ENCODE results near the gene FBXO3. TPM values are rescaled to one million over a fixed set of nuclear protein-coding genes. Genes with fewer than 3 reads are reported as not detected.

FBXO3 gene
- total and polyA plus RNA-seq, 9 of the 15 experiments (the other 6 are each of a cell fraction or from before 2014, with no cell fraction given) = 11.6 to 59.3 (median 29.2) TPM

DNA sequence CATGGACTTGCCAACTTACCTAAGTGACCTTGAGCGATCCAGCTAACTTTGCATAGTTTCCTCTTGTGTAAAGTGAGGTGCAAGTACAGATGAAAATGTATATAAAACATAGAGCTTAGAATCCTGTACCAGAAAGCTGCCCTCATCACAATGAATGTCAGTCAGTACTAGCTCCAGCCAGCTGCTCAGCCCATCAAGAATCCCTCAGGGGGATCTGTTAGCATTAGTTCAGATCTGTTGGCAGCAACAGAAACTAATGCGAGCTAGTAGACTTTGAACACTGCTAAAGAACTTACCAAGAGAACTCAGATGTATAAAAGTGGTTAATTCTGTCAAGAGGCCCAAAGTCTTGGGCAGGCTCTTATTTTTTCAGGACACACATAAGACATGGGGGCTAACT, 67.4 kb downstream of the FBXO3 start:
- H3K9me3 ChIP-seq (replicated peaks; ENCODE audit: control insufficient read depth, insufficient read depth, low read depth, low read length) = no peaks in the 10 kb centered on the region
- peaks cover 61% of the 10 kb centered on the region for H3K36me3 ChIP-seq (ENCODE audit: control insufficient read depth, insufficient read depth, low read length)
- in situ Hi-C loops (cut with MboI) (no loop called here), intact Hi-C loops (cut with micrococcal nuclease) (no loop called here)
- no peak for DNase-seq (ENCODE audit: extremely low read depth in 1 of 4, low spot score in 3 of 4)
- H3K4me1 ChIP-seq (replicated peaks in 1 of 2; ENCODE audit: control insufficient read depth in 2 of 2, insufficient read depth in 2 of 2, low read length in 2 of 2) = peaks cover 0 to 2% of the 10 kb centered on the region in 2 experiments; a peak in 2 of 5 replicates
- H3K9me1 ChIP-seq (ENCODE audit: control insufficient read depth, insufficient read depth, low read length) = no peaks in the 10 kb centered on the region
- FAIRE-seq = no peak
- ATAC-seq = no peak
- no TSS peak for BruUV-seq (replicated peaks)
- POLR2A ChIA-PET = interaction anchor here (0.6 to 1.3 kb wide), 4 partner anchors 9 to 195 kb away, joined by 3 to 5 read pairs (median 3); no protein-coding TSS in a partner anchor
- H3K9ac ChIP-seq (ENCODE audit: insufficient read depth in 1 of 2, low read depth in 2 of 2, low read length in 2 of 2) = no peak overlapping the region
- H3K79me2 ChIP-seq (ENCODE audit: control insufficient read depth, insufficient read depth, low read length) = no peaks in the 10 kb centered on the region
- CTCF ChIA-PET (ENCODE audit: low intra/inter-chr PET ratio) = no interaction called here
- TF ChIP-seq ZKSCAN3 (CRISPR knock-in tag; IDR thresholded peaks at IDR 0.05) (no peak), SMARCA5 (IDR thresholded peaks at IDR 0.05) (no peak), FOXA1 (IDR thresholded peaks at IDR 0.05; ENCODE audit: borderline replicate concordance) (no peak), KAT7 (CRISPR knock-in tag; IDR thresholded peaks at IDR 0.05; ENCODE audit: borderline replicate concordance) (no peak), PHF21A (IDR thresholded peaks at IDR 0.05; ENCODE audit: borderline replicate concordance, low read depth) (no peak), SUPT5H (IDR thresholded peaks at IDR 0.05) (no peak)
- TF ChIP-seq, protein P1, sequence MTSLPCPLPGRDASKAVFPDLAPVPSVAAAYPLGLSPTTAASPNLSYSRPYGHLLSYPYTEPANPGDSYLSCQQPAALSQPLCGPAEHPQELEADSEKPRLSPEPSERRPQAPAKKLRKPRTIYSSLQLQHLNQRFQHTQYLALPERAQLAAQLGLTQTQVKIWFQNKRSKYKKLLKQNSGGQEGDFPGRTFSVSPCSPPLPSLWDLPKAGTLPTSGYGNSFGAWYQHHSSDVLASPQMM (CRISPR knock-in tag; IDR thresholded peaks at IDR 0.05) = no peak
- TF ChIP-seq, protein P2, sequence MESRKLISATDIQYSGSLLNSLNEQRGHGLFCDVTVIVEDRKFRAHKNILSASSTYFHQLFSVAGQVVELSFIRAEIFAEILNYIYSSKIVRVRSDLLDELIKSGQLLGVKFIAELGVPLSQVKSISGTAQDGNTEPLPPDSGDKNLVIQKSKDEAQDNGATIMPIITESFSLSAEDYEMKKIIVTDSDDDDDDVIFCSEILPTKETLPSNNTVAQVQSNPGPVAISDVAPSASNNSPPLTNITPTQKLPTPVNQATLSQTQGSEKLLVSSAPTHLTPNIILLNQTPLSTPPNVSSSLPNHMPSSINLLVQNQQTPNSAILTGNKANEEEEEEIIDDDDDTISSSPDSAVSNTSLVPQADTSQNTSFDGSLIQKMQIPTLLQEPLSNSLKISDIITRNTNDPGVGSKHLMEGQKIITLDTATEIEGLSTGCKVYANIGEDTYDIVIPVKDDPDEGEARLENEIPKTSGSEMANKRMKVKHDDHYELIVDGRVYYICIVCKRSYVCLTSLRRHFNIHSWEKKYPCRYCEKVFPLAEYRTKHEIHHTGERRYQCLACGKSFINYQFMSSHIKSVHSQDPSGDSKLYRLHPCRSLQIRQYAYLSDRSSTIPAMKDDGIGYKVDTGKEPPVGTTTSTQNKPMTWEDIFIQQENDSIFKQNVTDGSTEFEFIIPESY (CRISPR knock-in tag; IDR thresholded peaks at IDR 0.05) = no peak
- no peaks in the 10 kb centered on the region for H4K20me1 ChIP-seq (replicated peaks; ENCODE audit: control insufficient read depth, insufficient read depth, low read length)
- no peaks in the 10 kb centered on the region for H3K27me3 ChIP-seq (ENCODE audit: control insufficient read depth in 2 of 2, insufficient read depth in 2 of 2, low read length in 2 of 2)
- H3K4me3 ChIP-seq = no peak overlapping the region
- no peak overlapping the region for H3K4me2 ChIP-seq (ENCODE audit: insufficient read depth, low read length)
- H2AFZ ChIP-seq (ENCODE audit: low read depth, low read length) = no peak overlapping the region
- H3K27ac ChIP-seq (ENCODE audit: extremely low read depth, low read depth, low read length) = no peak overlapping the region
- WGBS (ENCODE audit: insufficient coverage, low coverage, missing lambda C conversion rate) = 96% methylated on average over 2 of the region's 2 CpGs
